ENCODE results near the gene UGT1A8. TPM values are rescaled to one million over a fixed set of nuclear protein-coding genes. Genes with fewer than 3 reads are reported as not detected.

The UGT1A8 gene
- total RNA-seq, 1 experiment from 2014 or later: 0.17 TPM

DNA sequence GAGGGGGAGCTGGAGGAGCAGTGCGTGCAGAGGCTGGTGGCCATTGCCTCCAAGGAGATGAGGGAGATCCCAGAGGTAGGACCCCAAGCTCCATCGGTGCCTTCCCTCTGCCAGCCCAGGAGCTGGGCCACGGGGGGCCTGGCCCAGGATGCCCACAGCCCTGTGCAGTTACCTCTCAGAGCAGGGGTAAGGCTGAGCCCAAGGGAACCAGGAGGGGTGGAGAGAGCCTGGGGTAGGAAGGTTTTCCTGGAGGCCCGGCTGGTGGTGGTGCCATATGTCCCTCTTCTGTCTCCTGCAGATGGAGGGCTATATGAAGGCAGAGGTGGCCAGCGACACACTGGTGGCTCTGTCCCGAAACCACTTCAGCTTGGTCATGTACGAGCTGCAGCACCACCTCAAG lies 172.1 kb downstream of the UGT1A8 start:
- CTCF ChIA-PET: no interaction called here
- Histone ChIP-seq H3K27ac (no peak overlapping the region), H2AFZ (no peak overlapping the region), H3K27me3 (ENCODE audit: insufficient read depth, low read depth) (no peaks in the 10 kb centered on the region), H3K4me1 (replicated peaks; ENCODE audit: insufficient read depth) (no peaks in the 10 kb centered on the region), H3K9me2 (ENCODE audit: insufficient read depth) (no peaks in the 10 kb centered on the region), H3K4me3 (no peak overlapping the region), H4K20me1 (ENCODE audit: insufficient read depth) (no peaks in the 10 kb centered on the region), H3K79me2 (ENCODE audit: low read depth) (no peaks in the 10 kb centered on the region), H3K4me2 (no peak overlapping the region), H3K9me3 (ENCODE audit: insufficient read depth, low read depth) (peaks cover 3% of the 10 kb centered on the region; the same call in 1 of the 2 replicates), H3K36me3 (ENCODE audit: low read depth) (no peaks in the 10 kb centered on the region), H3F3A (ENCODE audit: insufficient read depth, low read depth) (no peaks in the 10 kb centered on the region)
- intact Hi-C loops (cut with micrococcal nuclease; ENCODE audit: unreplicated experiment): no loop called here
- DNase-seq: no peak
- no TSS peak for BruUV-seq (replicated peaks)
- POLR2A ChIA-PET (ENCODE audit: unreplicated experiment): no interaction called here
- no peak for TF ChIP-seq EZH2 (IDR thresholded peaks at IDR 0.05; ENCODE audit: low read depth)
- TF ChIP-seq, protein P1, sequence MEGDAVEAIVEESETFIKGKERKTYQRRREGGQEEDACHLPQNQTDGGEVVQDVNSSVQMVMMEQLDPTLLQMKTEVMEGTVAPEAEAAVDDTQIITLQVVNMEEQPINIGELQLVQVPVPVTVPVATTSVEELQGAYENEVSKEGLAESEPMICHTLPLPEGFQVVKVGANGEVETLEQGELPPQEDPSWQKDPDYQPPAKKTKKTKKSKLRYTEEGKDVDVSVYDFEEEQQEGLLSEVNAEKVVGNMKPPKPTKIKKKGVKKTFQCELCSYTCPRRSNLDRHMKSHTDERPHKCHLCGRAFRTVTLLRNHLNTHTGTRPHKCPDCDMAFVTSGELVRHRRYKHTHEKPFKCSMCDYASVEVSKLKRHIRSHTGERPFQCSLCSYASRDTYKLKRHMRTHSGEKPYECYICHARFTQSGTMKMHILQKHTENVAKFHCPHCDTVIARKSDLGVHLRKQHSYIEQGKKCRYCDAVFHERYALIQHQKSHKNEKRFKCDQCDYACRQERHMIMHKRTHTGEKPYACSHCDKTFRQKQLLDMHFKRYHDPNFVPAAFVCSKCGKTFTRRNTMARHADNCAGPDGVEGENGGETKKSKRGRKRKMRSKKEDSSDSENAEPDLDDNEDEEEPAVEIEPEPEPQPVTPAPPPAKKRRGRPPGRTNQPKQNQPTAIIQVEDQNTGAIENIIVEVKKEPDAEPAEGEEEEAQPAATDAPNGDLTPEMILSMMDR (conservative IDR thresholded peaks at IDR 0.05): no peak

DNA sequence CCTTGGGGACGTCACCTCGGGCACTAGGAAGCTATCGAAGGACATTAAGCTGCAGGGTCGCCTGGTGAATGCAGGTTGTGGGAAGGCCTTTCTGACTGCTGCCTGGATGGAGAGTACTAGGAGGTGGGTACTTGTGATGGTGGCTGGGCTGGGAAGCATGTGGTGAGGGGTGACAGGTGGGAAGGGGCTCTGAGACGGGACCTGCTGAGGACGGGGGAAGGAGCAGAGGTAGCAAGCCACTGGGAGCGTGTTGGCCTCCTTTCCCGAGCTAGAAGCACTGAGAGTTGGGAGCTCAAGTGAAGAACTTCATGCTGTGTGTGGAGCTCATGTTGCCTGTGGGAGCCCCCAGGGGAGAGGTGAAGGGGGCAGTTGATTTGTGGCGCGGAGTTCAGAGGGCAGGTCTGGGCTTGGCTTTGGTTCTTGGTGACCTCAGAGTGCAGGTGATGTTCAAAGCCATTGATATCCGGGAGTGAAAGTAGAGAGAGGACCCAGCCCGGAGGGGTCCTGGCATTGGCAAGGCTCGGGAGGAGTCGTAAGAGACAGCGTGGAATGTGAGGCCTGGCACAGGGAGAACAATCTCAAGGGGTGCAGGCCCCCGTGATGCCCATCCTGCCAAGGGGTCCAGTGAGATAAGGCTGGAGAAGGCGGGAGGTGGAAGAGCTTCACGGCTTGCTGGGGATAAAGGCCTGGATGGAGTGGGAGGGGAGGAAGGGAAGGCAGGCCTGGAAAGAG lies 173.9 kb downstream of the UGT1A8 start:
- Histone ChIP-seq H3K27me3 (ENCODE audit: insufficient read depth, low read depth) (no peaks in the 10 kb centered on the region), H3K9me3 (ENCODE audit: insufficient read depth, low read depth) (peaks cover 3% of the 10 kb centered on the region; the same call in 1 of the 2 replicates), H2AFZ (no peak overlapping the region), H3K4me3 (no peak overlapping the region), H3K27ac (no peak overlapping the region), H3K36me3 (ENCODE audit: low read depth) (no peaks in the 10 kb centered on the region), H4K20me1 (ENCODE audit: insufficient read depth) (no peaks in the 10 kb centered on the region), H3K4me1 (replicated peaks; ENCODE audit: insufficient read depth) (no peaks in the 10 kb centered on the region), H3K9me2 (ENCODE audit: insufficient read depth) (no peaks in the 10 kb centered on the region), H3F3A (ENCODE audit: insufficient read depth, low read depth) (no peaks in the 10 kb centered on the region), H3K79me2 (ENCODE audit: low read depth) (no peaks in the 10 kb centered on the region), H3K4me2 (no peak overlapping the region)
- BruUV-seq (replicated peaks): no TSS peak
- no peak for DNase-seq
- TF ChIP-seq EZH2 (IDR thresholded peaks at IDR 0.05; ENCODE audit: low read depth): no peak
- TF ChIP-seq, protein P1 (conservative IDR thresholded peaks at IDR 0.05): no peak
- intact Hi-C loops (cut with micrococcal nuclease; ENCODE audit: unreplicated experiment): no loop called here
- POLR2A ChIA-PET (ENCODE audit: unreplicated experiment): no interaction called here
- CTCF ChIA-PET: interaction anchor here (0.9 kb wide), 1 partner anchor 478 kb away, joined by 8 read pairs; no protein-coding TSS in a partner anchor

DNA sequence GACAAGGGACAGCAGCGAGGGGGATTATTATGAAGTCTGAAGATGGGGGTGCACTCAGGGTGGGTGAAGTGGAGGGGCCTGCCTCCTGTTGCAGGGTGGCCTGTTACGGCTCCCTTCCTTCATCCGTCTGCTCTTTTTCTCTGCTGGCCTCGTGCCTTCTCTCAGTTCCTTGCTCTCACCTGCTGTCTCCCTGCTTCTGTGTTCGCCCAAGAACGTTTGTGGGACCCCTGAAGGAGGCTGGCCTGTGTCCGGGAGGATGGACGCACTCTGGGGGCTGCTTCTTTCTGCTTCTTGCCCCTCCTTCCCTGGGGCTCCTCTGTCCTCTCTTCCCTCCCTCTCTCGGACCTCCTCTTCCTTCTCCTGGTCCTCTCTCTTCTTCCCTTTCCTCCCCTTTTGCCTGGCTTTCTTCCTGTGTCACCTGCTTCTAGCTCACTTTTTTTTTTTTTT lies 174.5 kb downstream of the UGT1A8 start:
- CTCF ChIA-PET: no interaction called here
- Histone ChIP-seq H3K4me1 (replicated peaks; ENCODE audit: insufficient read depth) (no peaks in the 10 kb centered on the region), H3K9me2 (ENCODE audit: insufficient read depth) (no peaks in the 10 kb centered on the region), H3F3A (ENCODE audit: insufficient read depth, low read depth) (no peaks in the 10 kb centered on the region), H3K27me3 (ENCODE audit: insufficient read depth, low read depth) (no peaks in the 10 kb centered on the region), H3K36me3 (ENCODE audit: low read depth) (no peaks in the 10 kb centered on the region), H3K9me3 (ENCODE audit: insufficient read depth, low read depth) (peaks cover 3% of the 10 kb centered on the region; the same call in 1 of the 2 replicates), H3K4me2 (no peak overlapping the region), H3K4me3 (no peak overlapping the region), H3K27ac (no peak overlapping the region), H2AFZ (no peak overlapping the region), H4K20me1 (ENCODE audit: insufficient read depth) (no peaks in the 10 kb centered on the region), H3K79me2 (ENCODE audit: low read depth) (no peaks in the 10 kb centered on the region)
- no peak for DNase-seq
- POLR2A ChIA-PET (ENCODE audit: unreplicated experiment): no interaction called here
- TF ChIP-seq EZH2 (IDR thresholded peaks at IDR 0.05; ENCODE audit: low read depth): no peak
- TF ChIP-seq, protein P1 (conservative IDR thresholded peaks at IDR 0.05): no peak
- BruUV-seq (replicated peaks): no TSS peak
- intact Hi-C loops (cut with micrococcal nuclease; ENCODE audit: unreplicated experiment): no loop called here
